Measurements from ENCODE around the gene QSOX1.

Gene QSOX1

GRCh38 chr1:180181996-180182642 is 27.4 kb downstream of the QSOX1 start:
- Mint-ChIP-seq H3K27ac (no peak overlapping the region), H3K9me3 (no peaks in the 10 kb centered on the region), H3K36me3 (ENCODE audit: low read depth) (peaks cover 97% of the 10 kb centered on the region), H3K27me3 (no peaks in the 10 kb centered on the region), H3K4me3 (no peak overlapping the region), H3K4me1 (ENCODE audit: low read depth) (no peaks in the 10 kb centered on the region)
- intact Hi-C loops (cut with micrococcal nuclease), result no loop called here

- no peak overlapping the region for H3K4me3 Mint-ChIP-seq
- H3K4me1 Mint-ChIP-seq (ENCODE audit: low read depth), result no peaks in the 10 kb centered on the region
- no peak overlapping the region for H3K27ac Mint-ChIP-seq
- no peaks in the 10 kb centered on the region for H3K9me3 Mint-ChIP-seq
- no peaks in the 10 kb centered on the region for H3K27me3 Mint-ChIP-seq
- intact Hi-C loops (cut with micrococcal nuclease), result no loop called here
- peaks cover 97% of the 10 kb centered on the region for H3K36me3 Mint-ChIP-seq (ENCODE audit: low read depth)
Observed at GRCh38 chr1:180182643-180183311, 28.1 kb downstream of the QSOX1 start.

GRCh38 chr1:180183426-180183825 is 28.8 kb downstream of the QSOX1 start:
- H3K4me3 Mint-ChIP-seq, result no peak overlapping the region
- no peak overlapping the region for H3K27ac Mint-ChIP-seq
- no peaks in the 10 kb centered on the region for H3K9me3 Mint-ChIP-seq
- H3K27me3 Mint-ChIP-seq, result no peaks in the 10 kb centered on the region
- intact Hi-C loops (cut with micrococcal nuclease), result no loop called here
- no peaks in the 10 kb centered on the region for H3K4me1 Mint-ChIP-seq (ENCODE audit: low read depth)
- H3K36me3 Mint-ChIP-seq (ENCODE audit: low read depth), result peaks cover 97% of the 10 kb centered on the region

- Mint-ChIP-seq H3K27me3 (no peaks in the 10 kb centered on the region), H3K4me1 (ENCODE audit: low read depth) (no peaks in the 10 kb centered on the region), H3K4me3 (no peak overlapping the region), H3K9me3 (no peaks in the 10 kb centered on the region), H3K27ac (no peak overlapping the region), H3K36me3 (ENCODE audit: low read depth) (peaks cover 97% of the 10 kb centered on the region)
- intact Hi-C loops (cut with micrococcal nuclease), result no loop called here
Observed at GRCh38 chr1:180184041-180184440, 29.4 kb downstream of the QSOX1 start.

GRCh38 chr1:180185281-180185680 is 30.6 kb downstream of the QSOX1 start:
- H3K9me3 Mint-ChIP-seq, result no peaks in the 10 kb centered on the region
- peaks cover 97% of the 10 kb centered on the region for H3K36me3 Mint-ChIP-seq (ENCODE audit: low read depth)
- H3K27ac Mint-ChIP-seq, result no peak overlapping the region
- intact Hi-C loops (cut with micrococcal nuclease), result loop anchor here (5.0 kb wide), 2 partner anchors 232 to 292 kb away; no protein-coding TSS in a partner anchor
- no peaks in the 10 kb centered on the region for H3K27me3 Mint-ChIP-seq
- no peak overlapping the region for H3K4me3 Mint-ChIP-seq
- H3K4me1 Mint-ChIP-seq (ENCODE audit: low read depth), result no peaks in the 10 kb centered on the region

GRCh38 chr1:180185971-180186645 is 31.4 kb downstream of the QSOX1 start:
- Mint-ChIP-seq H3K36me3 (ENCODE audit: low read depth) (peaks cover 100% of the 10 kb centered on the region), H3K4me3 (no peak overlapping the region), H3K4me1 (ENCODE audit: low read depth) (no peaks in the 10 kb centered on the region), H3K27ac (no peak overlapping the region), H3K27me3 (no peaks in the 10 kb centered on the region), H3K9me3 (no peaks in the 10 kb centered on the region)
- intact Hi-C loops (cut with micrococcal nuclease), result loop anchor here (5.0 kb wide), 2 partner anchors 231 to 291 kb away; no protein-coding TSS in a partner anchor

- Mint-ChIP-seq H3K36me3 (ENCODE audit: low read depth) (peaks cover 100% of the 10 kb centered on the region), H3K4me1 (ENCODE audit: low read depth) (no peaks in the 10 kb centered on the region), H3K9me3 (no peaks in the 10 kb centered on the region), H3K4me3 (no peak overlapping the region), H3K27ac (no peak overlapping the region), H3K27me3 (no peaks in the 10 kb centered on the region)
- intact Hi-C loops (cut with micrococcal nuclease), result loop anchor here (5.0 kb wide), 2 partner anchors 230 to 290 kb away; no protein-coding TSS in a partner anchor
Observed at GRCh38 chr1:180186831-180187230, 32.2 kb downstream of the QSOX1 start.

GRCh38 chr1:180187626-180188025 is 33.0 kb downstream of the QSOX1 start:
- peaks cover 100% of the 10 kb centered on the region for H3K36me3 Mint-ChIP-seq (ENCODE audit: low read depth)
- H3K27me3 Mint-ChIP-seq, result no peaks in the 10 kb centered on the region
- intact Hi-C loops (cut with micrococcal nuclease), result loop anchor here (5.0 kb wide), 2 partner anchors 230 to 290 kb away; no protein-coding TSS in a partner anchor
- no peaks in the 10 kb centered on the region for H3K9me3 Mint-ChIP-seq
- H3K27ac Mint-ChIP-seq, result no peak overlapping the region
- H3K4me1 Mint-ChIP-seq (ENCODE audit: low read depth), result peaks cover 4% of the 10 kb centered on the region
- no peak overlapping the region for H3K4me3 Mint-ChIP-seq

- Mint-ChIP-seq H3K4me1 (ENCODE audit: low read depth) (peaks cover 8% of the 10 kb centered on the region), H3K27ac (no peak overlapping the region), H3K9me3 (no peaks in the 10 kb centered on the region), H3K27me3 (no peaks in the 10 kb centered on the region), H3K4me3 (no peak overlapping the region), H3K36me3 (ENCODE audit: low read depth) (peaks cover 100% of the 10 kb centered on the region)
- intact Hi-C loops (cut with micrococcal nuclease), result loop anchor here (5.0 kb wide), 2 partner anchors 229 to 289 kb away; no protein-coding TSS in a partner anchor
Observed at GRCh38 chr1:180188091-180188506, 33.4 kb downstream of the QSOX1 start.

GRCh38 chr1:180188684-180189175 is 34.1 kb downstream of the QSOX1 start:
- H3K27me3 Mint-ChIP-seq, result no peaks in the 10 kb centered on the region
- H3K36me3 Mint-ChIP-seq (ENCODE audit: low read depth), result peaks cover 100% of the 10 kb centered on the region
- peaks cover 11% of the 10 kb centered on the region for H3K4me1 Mint-ChIP-seq (ENCODE audit: low read depth)
- H3K27ac Mint-ChIP-seq, result no peak overlapping the region
- intact Hi-C loops (cut with micrococcal nuclease), result loop anchor here (5.0 kb wide), 2 partner anchors 229 to 289 kb away; no protein-coding TSS in a partner anchor
- H3K4me3 Mint-ChIP-seq, result no peak overlapping the region
- H3K9me3 Mint-ChIP-seq, result no peaks in the 10 kb centered on the region

- Mint-ChIP-seq H3K4me1 (ENCODE audit: low read depth) (peaks cover 17% of the 10 kb centered on the region), H3K36me3 (ENCODE audit: low read depth) (peaks cover 100% of the 10 kb centered on the region), H3K27ac (no peak overlapping the region), H3K27me3 (no peaks in the 10 kb centered on the region), H3K9me3 (no peaks in the 10 kb centered on the region), H3K4me3 (no peak overlapping the region)
- intact Hi-C loops (cut with micrococcal nuclease), result no loop called here
Observed at GRCh38 chr1:180190091-180190490, 35.4 kb downstream of the QSOX1 start.

GRCh38 chr1:180192172-180192571 is 37.5 kb downstream of the QSOX1 start:
- Mint-ChIP-seq H3K4me3 (no peak overlapping the region), H3K9me3 (no peaks in the 10 kb centered on the region), H3K27ac (no peak overlapping the region), H3K27me3 (no peaks in the 10 kb centered on the region), H3K4me1 (ENCODE audit: low read depth) (peaks cover 25% of the 10 kb centered on the region), H3K36me3 (ENCODE audit: low read depth) (peaks cover 100% of the 10 kb centered on the region)
- intact Hi-C loops (cut with micrococcal nuclease), result no loop called here

GRCh38 chr1:180193141-180194047 is 38.7 kb downstream of the QSOX1 start:
- H3K27me3 Mint-ChIP-seq, result no peaks in the 10 kb centered on the region
- no peak overlapping the region for H3K27ac Mint-ChIP-seq
- intact Hi-C loops (cut with micrococcal nuclease), result no loop called here
- no peak overlapping the region for H3K4me3 Mint-ChIP-seq
- peaks cover 30% of the 10 kb centered on the region for H3K4me1 Mint-ChIP-seq (ENCODE audit: low read depth)
- H3K36me3 Mint-ChIP-seq (ENCODE audit: low read depth), result peaks cover 100% of the 10 kb centered on the region
- no peaks in the 10 kb centered on the region for H3K9me3 Mint-ChIP-seq

Data from dendritic cell treated with granulocyte-macrophage colony-stimulating factor and Interleukin-4, amounts not matched to agents 40 ng/mL and 50 ng/mL, for 4 days (primary cell).